Measurements from ENCODE around the gene CDH23.

The CDH23 gene

DNA sequence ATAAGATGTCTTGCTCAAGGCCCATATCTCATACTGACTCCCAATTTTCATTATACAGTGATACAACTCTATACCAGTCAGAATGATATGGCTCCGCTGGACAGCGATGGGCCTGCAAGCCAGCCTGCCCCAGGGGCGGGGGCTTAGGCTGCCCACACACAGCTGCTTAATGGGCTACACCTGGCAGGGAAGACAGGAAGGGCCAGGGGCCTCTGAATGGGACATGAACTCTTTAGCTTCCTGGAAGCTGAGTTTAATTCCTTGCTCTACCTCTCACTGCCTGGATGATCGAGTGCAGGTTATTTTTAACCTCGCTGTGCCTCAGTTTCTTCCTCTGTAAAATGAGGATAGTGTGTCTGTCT lies 210.3 kb downstream of the CDH23 start:
- H3K4me3 ChIP-seq (ENCODE audit: insufficient read depth, low read depth, low read length), result no peak overlapping the region
- no peaks in the 10 kb centered on the region for H3K36me3 ChIP-seq (ENCODE audit: control insufficient read depth, insufficient read depth, low read length)
- peaks cover 41% of the 10 kb centered on the region for H3K4me1 ChIP-seq (ENCODE audit: control insufficient read depth, insufficient read depth, low read length)
- WGBS, 2 experiments, result 83 to 90% methylated on average over 5 of the region's 5 CpGs
- H3K27me3 ChIP-seq (ENCODE audit: control insufficient read depth, insufficient read depth, low read length, poor library complexity, severe bottlenecking), result no peaks in the 10 kb centered on the region
- H3K27ac ChIP-seq (ENCODE audit: insufficient read depth, low read depth, low read length, poor library complexity, severe bottlenecking), result no peak overlapping the region
- H3K9me3 ChIP-seq (ENCODE audit: control insufficient read depth, low read length), result no peaks in the 10 kb centered on the region

DNA sequence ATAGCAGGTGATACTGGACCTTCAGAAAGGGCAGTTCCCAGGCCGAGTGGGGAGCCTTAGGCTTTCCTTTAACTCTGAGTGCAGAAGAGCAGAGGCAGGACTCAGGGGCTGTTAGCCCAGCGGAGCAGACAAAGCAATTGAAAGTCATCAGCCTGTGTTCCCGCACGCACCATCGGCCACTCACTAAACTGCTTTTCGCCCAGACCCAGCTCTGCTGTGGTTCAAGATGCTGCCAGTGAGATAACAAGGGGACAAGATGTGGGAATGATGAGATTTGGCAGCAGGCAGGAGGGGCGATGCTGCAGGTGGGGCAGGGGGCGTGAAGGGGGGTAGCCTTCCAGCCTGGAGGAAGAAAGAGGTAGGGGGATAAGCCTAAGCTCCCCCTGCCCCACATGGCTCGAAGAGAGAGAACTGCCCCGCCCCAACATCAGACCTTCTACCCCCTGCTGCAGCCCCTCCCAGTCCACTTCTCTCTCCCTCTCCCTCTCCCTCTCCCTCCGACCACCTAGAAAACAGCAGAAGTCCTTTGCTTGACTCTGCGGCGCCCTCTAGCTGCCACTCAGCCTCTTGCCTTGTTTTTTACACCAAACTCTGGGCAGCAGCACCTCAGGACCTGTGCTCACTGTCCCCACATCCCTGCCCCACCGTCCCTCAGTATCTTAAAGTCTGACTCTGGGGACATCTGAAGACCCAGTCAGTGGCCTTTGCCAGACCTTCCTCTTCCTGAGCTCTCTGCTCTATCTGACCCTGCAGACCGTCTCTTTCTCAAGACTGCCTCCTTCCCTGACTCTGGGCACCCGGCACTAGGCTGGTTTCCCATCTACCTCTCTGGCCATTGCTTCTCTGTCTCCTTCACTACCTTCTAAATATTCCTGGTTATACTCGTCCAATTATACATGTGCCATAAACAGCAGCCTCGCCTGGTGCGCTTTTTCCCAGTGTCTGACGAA lies 212.4 kb downstream of the CDH23 start:
- H3K27ac ChIP-seq (ENCODE audit: insufficient read depth, low read depth, low read length, poor library complexity, severe bottlenecking), result peak overlapping the region; percentile 63
- H3K4me1 ChIP-seq (ENCODE audit: control insufficient read depth, insufficient read depth, low read length), result peaks cover 42% of the 10 kb centered on the region
- H3K9me3 ChIP-seq (ENCODE audit: control insufficient read depth, low read length), result no peaks in the 10 kb centered on the region
- 40 to 43% methylated on average over 20 of the region's 20 CpGs for WGBS, 2 experiments
- H3K27me3 ChIP-seq (ENCODE audit: control insufficient read depth, insufficient read depth, low read length, poor library complexity, severe bottlenecking), result no peaks in the 10 kb centered on the region
- no peak overlapping the region for H3K4me3 ChIP-seq (ENCODE audit: insufficient read depth, low read depth, low read length)
- H3K36me3 ChIP-seq (ENCODE audit: control insufficient read depth, insufficient read depth, low read length), result no peaks in the 10 kb centered on the region

DNA sequence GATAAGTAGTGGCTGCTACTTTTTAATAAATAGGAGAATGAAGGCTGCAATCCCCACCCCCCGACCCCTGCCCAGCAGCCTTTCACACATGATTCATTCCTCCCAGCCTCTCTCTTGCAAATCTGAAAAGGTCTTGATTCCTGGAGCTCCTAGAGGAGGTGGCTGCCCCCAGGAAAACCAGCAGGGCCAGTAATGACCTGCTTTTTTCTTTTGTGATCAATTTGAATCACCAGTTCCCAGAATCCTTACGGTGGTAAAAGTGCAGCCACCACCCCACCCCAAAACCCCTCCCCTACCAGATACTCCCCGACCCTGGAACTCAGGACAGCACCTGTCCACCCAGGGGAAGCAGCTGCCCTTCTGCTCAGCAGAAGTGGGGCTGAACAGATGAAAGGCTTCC lies 213.9 kb downstream of the CDH23 start:
- peak overlapping the region; percentile 44 for H3K27ac ChIP-seq (ENCODE audit: insufficient read depth, low read depth, low read length, poor library complexity, severe bottlenecking)
- no peaks in the 10 kb centered on the region for H3K27me3 ChIP-seq (ENCODE audit: control insufficient read depth, insufficient read depth, low read length, poor library complexity, severe bottlenecking)
- H3K9me3 ChIP-seq (ENCODE audit: control insufficient read depth, low read length), result no peaks in the 10 kb centered on the region
- no peaks in the 10 kb centered on the region for H3K36me3 ChIP-seq (ENCODE audit: control insufficient read depth, insufficient read depth, low read length)
- H3K4me3 ChIP-seq (ENCODE audit: insufficient read depth, low read depth, low read length), result no peak overlapping the region
- peaks cover 42% of the 10 kb centered on the region for H3K4me1 ChIP-seq (ENCODE audit: control insufficient read depth, insufficient read depth, low read length)
- 17 to 18% methylated on average over 3 of the region's 3 CpGs for WGBS, 2 experiments

DNA sequence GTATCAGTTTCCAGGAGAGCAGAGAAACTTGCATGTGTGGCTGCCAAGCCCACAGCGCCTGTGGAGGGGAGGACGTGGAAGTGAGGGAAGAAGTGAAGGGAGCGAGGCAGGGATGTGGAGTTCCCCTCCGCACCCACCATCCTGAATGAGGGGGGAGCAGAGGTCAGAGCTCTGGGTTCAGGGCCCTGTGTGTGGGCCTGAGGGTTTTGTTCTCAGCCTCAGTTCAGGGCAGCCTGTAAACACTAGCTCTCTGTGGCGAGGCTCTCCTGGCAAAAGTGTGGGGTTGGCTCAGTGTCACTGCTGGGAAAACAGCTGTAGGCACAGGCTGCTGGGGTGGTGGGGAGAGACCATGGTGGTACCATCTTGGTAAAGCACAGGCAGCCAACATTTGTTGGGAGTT lies 214.4 kb downstream of the CDH23 start:
- Histone ChIP-seq H3K4me3 (ENCODE audit: insufficient read depth, low read depth, low read length) (no peak overlapping the region), H3K9me3 (ENCODE audit: control insufficient read depth, low read length) (no peaks in the 10 kb centered on the region), H3K4me1 (ENCODE audit: control insufficient read depth, insufficient read depth, low read length) (peaks cover 42% of the 10 kb centered on the region), H3K27me3 (ENCODE audit: control insufficient read depth, insufficient read depth, low read length, poor library complexity, severe bottlenecking) (no peaks in the 10 kb centered on the region), H3K36me3 (ENCODE audit: control insufficient read depth, insufficient read depth, low read length) (no peaks in the 10 kb centered on the region), H3K27ac (ENCODE audit: insufficient read depth, low read depth, low read length, poor library complexity, severe bottlenecking) (no peak overlapping the region)
- 51 to 59% methylated on average over 5 of the region's 5 CpGs for WGBS, 2 experiments

DNA sequence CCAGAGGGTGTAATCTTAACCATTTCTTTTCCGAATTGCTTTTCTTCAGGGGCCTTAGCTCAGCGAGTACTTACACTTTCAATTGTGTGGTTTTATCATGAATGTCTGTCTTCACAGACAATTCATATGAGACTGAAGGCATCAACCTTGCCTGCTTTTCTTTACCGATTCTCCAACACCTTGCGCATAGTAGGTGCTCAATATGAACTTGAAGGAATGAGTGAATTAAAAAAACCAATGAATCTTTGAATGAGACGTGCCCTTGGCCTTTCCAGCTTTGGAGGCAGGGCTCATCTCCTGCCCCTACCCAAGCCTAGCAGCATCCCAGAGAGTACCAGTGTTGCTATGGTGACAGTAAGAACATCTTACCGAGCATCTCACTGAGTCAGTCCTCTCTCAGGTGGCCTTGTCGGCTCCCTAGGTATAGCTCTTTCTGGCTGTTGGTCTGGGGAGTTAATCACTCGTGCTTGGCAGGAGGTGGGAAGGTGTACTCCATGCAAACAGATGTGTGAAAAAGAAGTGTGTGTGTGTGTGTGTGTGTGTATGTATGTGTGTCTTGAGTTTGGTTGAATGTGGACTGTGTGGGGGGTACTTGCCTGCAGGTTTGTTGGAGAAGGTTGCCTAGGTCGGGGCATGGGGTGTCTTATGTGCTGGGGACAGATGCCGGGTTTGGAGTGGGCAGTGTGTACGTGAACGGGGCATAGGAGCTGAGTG lies 215.1 kb downstream of the CDH23 start:
- Histone ChIP-seq H3K36me3 (ENCODE audit: control insufficient read depth, insufficient read depth, low read length) (no peaks in the 10 kb centered on the region), H3K4me3 (ENCODE audit: insufficient read depth, low read depth, low read length) (no peak overlapping the region), H3K27me3 (ENCODE audit: control insufficient read depth, insufficient read depth, low read length, poor library complexity, severe bottlenecking) (no peaks in the 10 kb centered on the region), H3K27ac (ENCODE audit: insufficient read depth, low read depth, low read length, poor library complexity, severe bottlenecking) (no peak overlapping the region), H3K9me3 (ENCODE audit: control insufficient read depth, low read length) (no peaks in the 10 kb centered on the region), H3K4me1 (ENCODE audit: control insufficient read depth, insufficient read depth, low read length) (peaks cover 40% of the 10 kb centered on the region)
- WGBS, 2 experiments, result 94 to 95% methylated on average over 12 of the region's 12 CpGs

DNA sequence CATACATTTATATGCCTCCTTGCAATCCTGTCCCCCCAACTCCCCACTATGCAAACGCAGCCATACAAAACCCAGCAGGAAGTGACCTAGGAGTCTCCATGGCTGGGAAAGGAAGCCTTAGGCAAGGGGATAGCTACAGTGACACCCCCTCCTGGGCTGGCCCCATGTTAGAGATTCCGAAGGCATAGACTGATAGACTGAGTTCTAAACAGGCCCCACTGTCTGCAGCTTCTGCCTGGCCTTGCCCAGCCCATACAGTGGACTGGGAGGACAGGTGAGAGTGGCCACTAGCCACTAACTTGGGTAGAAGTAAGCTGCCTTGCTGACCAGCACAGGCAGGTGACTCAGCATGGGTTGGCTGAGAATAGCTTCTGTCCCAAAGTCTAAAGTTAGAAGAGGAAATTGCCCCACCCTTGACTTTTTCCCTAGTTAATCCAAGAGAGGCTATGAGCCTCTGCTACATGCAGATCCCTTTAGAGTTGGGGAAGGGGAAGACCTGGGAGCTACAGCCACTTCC lies 216.6 kb downstream of the CDH23 start:
- Histone ChIP-seq H3K4me1 (ENCODE audit: control insufficient read depth, insufficient read depth, low read length) (peaks cover 28% of the 10 kb centered on the region), H3K36me3 (ENCODE audit: control insufficient read depth, insufficient read depth, low read length) (no peaks in the 10 kb centered on the region), H3K9me3 (ENCODE audit: control insufficient read depth, low read length) (no peaks in the 10 kb centered on the region), H3K27ac (ENCODE audit: insufficient read depth, low read depth, low read length, poor library complexity, severe bottlenecking) (no peak overlapping the region), H3K27me3 (ENCODE audit: control insufficient read depth, insufficient read depth, low read length, poor library complexity, severe bottlenecking) (no peaks in the 10 kb centered on the region), H3K4me3 (ENCODE audit: insufficient read depth, low read depth, low read length) (no peak overlapping the region)
- 77 to 82% methylated on average over 2 of the region's 2 CpGs for WGBS, 2 experiments

DNA sequence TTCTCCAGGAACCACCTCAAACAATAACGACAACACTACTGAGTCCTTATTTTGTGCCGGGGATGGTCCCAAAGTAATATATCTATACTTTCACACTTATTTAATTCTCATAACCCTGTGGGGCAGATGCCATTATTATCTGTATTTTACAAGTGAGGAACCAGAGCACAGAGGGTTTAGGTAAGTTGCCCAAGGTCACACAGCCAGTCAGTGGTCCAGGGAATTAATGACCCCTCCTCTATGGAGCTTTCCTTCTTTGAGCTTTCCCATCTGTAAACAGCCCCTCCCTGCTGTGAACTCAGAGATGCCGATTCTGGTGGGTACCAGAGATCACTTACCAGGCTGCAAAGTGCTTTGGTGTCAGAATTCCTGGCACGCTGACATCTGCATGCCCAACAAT lies 217.2 kb downstream of the CDH23 start:
- no peaks in the 10 kb centered on the region for H3K27me3 ChIP-seq (ENCODE audit: control insufficient read depth, insufficient read depth, low read length, poor library complexity, severe bottlenecking)
- no peak overlapping the region for H3K4me3 ChIP-seq (ENCODE audit: insufficient read depth, low read depth, low read length)
- no peak overlapping the region for H3K27ac ChIP-seq (ENCODE audit: insufficient read depth, low read depth, low read length, poor library complexity, severe bottlenecking)
- peaks cover 22% of the 10 kb centered on the region for H3K4me1 ChIP-seq (ENCODE audit: control insufficient read depth, insufficient read depth, low read length)
- no peaks in the 10 kb centered on the region for H3K9me3 ChIP-seq (ENCODE audit: control insufficient read depth, low read length)
- WGBS, 2 experiments, result 91% methylated on average over 4 of the region's 4 CpGs
- H3K36me3 ChIP-seq (ENCODE audit: control insufficient read depth, insufficient read depth, low read length), result no peaks in the 10 kb centered on the region

DNA sequence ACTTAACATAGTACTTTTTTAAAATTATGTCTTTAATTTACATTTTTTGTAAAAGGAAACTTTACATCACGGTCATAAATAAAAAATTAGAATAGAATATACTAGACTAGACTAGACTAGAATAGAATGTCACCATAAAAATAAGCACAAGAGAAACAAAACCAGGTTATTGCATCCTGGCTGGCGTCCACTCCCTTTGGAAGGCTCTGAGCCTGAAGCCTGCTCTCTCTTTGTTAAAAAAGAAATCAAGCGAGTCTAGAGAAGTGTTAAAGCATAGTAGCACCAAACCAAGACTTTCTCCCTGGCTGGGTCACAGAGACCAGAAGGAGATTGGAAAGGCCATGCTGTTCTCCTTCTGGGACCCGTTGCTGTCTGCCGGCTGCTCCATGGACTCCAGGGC lies 218.2 kb downstream of the CDH23 start:
- Histone ChIP-seq H3K27me3 (ENCODE audit: control insufficient read depth, insufficient read depth, low read length, poor library complexity, severe bottlenecking) (no peaks in the 10 kb centered on the region), H3K4me3 (ENCODE audit: insufficient read depth, low read depth, low read length) (no peak overlapping the region), H3K27ac (ENCODE audit: insufficient read depth, low read depth, low read length, poor library complexity, severe bottlenecking) (no peak overlapping the region), H3K4me1 (ENCODE audit: control insufficient read depth, insufficient read depth, low read length) (peaks cover 15% of the 10 kb centered on the region), H3K9me3 (ENCODE audit: control insufficient read depth, low read length) (no peaks in the 10 kb centered on the region), H3K36me3 (ENCODE audit: control insufficient read depth, insufficient read depth, low read length) (no peaks in the 10 kb centered on the region)
- WGBS, 2 experiments, result 92 to 95% methylated on average over 4 of the region's 5 CpGs

DNA sequence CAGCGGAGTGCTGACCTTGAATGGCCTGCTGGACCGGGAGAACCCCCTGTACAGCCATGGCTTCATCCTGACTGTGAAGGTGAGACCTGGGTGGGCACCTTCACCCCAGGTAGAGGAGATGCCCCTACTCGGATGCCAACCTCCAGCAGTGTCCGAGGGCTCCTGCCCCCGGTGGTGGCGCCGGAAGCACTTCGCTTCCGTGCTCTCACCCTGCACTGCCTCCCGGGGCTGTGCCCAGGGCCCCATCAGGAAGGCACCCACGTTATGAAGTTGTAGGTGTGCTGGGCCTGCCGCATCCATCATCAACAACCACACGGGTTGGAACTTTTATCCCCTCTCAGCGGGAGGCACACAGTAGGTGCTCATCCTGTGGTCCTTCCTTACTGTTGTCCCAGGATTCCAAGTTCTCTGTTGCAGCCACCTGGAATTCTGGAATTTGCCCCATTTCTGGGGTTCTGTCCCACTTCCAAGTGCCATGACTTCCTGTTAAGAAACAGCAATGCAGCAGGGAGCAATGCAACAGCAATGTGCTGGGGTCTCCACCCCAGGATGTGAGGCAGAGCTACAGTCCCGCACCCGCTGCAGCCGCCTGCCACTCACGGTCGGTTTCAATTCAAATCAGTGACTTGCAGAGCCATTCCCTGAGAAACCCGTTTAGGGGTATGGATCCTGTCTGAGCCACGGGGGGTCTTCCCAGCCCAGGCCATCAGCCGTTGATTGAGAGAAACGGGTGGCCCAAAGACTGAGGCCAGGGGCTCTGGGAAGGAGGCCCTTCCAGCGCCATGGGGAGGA lies 219.0 kb downstream of the CDH23 start:
- H3K27me3 ChIP-seq (ENCODE audit: control insufficient read depth, insufficient read depth, low read length, poor library complexity, severe bottlenecking), result no peaks in the 10 kb centered on the region
- no peak overlapping the region for H3K27ac ChIP-seq (ENCODE audit: insufficient read depth, low read depth, low read length, poor library complexity, severe bottlenecking)
- H3K9me3 ChIP-seq (ENCODE audit: control insufficient read depth, low read length), result no peaks in the 10 kb centered on the region
- no peaks in the 10 kb centered on the region for H3K36me3 ChIP-seq (ENCODE audit: control insufficient read depth, insufficient read depth, low read length)
- no peak overlapping the region for H3K4me3 ChIP-seq (ENCODE audit: insufficient read depth, low read depth, low read length)
- WGBS, 2 experiments, result 86 to 89% methylated on average over 24 of the region's 24 CpGs
- H3K4me1 ChIP-seq (ENCODE audit: control insufficient read depth, insufficient read depth, low read length), result peaks cover 13% of the 10 kb centered on the region

Data from ectodermal cell (in vitro differentiated cells).